Measurements from ENCODE around the gene SNN.

SNN gene

DNA sequence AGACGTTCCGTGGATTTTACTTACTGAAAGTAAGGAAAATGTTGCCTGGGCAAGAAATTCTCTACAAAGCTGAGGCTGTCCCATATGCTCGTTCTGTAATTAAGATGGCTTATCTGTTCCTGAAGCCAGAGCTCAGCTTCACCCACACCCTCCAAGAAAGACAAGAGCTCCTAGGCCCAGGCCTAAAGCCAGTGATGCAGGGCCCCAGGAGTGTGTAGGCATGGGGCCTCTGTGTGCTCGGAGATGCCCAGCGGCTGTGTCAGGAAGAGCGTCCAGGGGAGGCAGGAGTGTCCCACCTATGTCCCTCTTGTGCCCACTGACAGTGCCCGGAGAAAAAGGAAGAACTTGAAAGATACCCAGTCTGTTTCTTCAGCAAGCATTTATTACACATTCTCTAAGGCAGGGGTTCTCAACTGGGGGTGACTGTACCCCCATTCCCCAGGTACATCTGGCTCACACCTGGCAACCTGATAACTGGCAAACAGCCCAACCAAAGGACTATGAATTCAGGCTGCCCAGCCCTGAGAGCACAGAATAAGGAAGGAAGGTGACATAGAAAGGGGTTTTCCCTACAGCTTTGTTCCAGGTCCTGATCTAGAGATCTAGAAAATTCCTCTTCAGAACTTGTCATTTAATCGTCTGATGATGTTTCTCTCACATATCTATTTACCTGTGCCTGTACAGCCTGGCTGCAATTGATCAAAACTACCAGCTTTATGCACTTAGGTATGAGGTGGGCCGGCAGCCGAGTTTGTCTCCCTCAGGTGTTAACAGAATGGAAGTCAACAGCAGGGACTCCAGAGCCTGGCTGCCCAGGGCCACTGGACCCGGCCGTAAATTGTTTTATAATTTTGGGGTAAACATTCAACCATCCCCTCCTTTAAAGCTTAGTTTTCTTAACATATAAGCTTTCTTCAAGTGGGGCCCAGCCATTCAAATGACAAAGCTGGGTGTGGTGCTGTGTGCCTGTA is 12.0 kb downstream of the SNN start:
- no peak for DNase-seq (ENCODE audit: low spot score)

DNA sequence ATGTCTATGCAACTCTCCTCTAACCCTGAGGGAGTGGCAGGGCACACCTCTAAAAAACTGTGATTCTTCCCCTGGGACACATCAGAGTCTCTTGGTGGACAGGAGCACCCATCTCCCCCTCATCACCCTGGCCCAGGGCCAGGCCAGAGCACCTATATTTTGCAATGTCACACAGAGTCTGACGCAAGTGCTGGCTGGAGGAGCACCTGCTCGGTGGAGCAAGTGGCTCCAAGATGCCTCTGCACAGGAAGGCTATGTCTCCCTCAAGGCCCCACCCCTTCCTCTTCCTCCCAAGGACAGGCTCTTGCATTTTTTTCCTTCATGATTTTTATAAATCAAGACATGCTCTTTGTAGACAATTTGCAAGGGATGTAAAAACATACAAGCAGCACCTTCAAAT is 13.3 kb downstream of the SNN start:
- DNase-seq (ENCODE audit: low spot score): no peak

DNA sequence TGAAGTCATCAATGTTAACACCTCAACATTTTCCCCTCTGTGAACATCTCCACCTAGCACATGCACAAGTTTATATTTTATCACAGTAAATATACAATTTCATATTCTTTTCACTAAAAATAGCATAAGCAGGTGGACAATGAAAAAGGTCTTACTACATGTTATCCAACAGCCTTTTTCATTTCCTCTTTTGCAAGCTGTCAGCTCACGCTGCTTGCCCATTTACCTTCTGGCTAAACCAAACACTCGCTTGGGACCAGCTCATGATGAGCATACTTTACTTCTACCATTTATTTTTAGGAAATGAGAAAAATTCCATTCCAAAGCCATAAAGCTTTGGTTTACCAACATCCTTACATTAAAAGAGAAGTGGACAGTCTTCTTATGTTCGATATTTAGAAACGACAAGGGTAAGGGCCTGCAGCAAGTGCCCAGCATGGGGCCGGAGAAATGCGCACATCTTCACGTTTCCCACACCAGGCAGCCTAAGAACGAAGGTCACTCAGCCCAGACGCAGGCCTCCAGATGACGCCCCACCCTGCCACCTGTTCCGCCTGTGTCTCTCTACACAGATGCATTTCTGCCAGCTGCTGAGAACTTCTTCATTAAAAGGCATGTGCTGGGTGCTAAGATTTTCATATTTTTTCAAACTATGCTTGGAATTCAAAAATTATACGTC is 13.9 kb downstream of the SNN start:
- no peak for DNase-seq (ENCODE audit: low spot score)

DNA sequence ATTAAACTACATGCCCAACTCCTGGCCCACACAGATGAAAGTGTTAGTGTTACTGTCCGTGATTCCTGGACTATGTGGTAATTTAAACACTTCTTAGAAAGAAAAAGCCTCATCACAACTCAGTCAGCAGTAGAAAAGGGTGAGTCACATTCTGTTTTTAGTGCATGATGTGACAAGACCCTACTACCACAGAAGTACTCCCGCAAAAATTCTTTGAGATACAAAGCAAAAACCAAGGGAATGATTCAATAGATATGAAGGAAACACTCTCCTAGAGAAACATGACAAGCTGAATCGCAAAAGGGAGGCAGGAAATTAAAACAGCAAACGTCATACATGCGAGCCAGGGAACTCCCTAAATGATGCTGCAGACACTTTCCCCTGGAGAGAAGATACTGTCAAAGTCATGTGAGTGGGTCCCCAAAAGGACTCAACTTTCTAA is 14.4 kb downstream of the SNN start:
- no peak for DNase-seq (ENCODE audit: low spot score)

DNA sequence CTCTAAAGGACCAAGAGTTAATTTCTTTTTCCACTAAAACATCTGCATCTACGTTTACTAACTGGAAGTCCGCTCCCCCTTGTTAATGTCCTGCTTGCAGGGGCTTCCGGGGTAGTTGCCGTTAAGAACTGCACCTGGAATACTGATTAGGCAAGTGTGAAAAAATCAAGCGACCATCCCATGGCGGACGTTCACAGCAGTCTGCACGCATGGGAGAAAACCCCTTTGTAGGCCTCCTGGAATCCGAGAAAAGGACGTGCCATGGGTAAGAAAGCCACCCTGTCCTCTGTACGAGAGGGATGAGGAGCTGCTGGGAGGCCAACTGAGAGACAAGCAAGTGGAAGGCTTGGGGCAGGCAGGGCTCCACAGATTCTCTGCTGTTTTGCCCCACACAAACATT is 14.9 kb downstream of the SNN start:
- no peak for DNase-seq (ENCODE audit: low spot score)

DNA sequence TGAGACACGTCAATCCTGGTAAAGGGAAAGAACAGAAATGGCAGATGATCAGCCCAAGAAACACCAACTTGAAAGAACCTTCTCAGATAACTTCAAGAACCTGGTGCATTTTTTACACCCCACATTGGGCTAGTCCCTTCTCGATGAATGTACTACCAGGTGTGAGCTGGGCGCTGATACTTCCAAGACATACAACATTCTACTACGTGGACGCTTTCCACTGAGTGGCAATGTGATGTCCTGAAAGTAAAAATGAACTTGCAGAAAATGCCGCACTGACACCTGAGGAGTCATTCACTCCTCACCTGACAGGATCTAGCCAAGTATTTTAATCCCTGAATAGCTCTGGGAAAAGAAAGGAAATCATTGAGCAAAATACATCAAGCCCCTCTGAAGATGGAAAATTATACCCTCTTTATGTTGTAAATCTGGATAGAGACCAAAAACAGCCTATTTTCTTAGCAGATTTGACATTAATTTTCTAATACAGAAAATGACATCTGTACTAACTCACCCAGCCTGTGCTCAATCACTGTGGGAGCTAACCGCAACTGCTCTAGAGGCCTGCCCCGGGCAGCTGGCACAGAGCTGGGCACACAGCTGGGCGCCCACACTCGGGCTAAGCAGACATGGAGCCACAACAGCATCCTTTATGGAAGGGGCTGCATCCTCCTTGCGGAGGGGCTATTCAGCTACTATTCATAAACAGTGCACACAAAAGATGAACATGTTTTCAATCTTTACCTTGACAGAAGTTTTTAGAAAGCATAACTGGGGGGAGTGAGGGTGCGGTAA is 16.2 kb downstream of the SNN start:
- no peak for DNase-seq (ENCODE audit: low spot score)

DNA sequence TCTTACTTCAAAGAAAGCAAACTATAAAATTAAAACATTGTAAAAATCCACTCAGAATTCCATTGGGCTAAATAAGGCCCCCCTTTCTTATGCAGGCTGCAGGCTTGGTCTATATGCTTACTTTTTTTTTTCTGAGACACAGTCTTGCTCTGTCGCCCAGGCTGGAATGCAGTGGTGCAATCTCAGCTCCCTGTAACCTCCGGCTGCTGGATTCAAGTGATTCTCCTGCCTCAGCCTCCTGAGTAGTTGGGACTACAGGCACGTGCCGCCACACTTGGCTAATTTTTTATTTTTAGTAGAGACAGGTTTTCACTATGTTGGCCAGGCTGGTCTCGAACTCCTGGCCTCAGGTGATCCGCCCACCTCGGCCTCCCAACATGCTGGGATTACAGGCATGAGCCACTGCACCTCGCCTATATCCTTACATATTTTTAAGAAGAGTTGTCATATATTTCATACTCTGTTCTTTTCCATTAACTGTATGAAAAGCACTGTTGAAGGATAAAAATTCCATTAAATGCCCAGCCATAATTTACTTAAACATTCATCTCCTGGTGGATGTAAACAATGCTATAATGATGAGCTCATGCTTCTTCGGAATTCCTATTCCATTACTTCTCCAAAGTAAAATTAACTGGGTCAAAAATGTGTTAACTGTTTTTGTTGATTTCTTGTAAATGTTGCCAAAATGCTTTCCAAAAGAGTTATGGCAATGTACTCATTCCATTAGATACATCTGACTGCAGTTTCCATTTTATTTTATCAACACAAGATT is 17.8 kb downstream of the SNN start:
- DNase-seq (ENCODE audit: low spot score): no peak

DNA sequence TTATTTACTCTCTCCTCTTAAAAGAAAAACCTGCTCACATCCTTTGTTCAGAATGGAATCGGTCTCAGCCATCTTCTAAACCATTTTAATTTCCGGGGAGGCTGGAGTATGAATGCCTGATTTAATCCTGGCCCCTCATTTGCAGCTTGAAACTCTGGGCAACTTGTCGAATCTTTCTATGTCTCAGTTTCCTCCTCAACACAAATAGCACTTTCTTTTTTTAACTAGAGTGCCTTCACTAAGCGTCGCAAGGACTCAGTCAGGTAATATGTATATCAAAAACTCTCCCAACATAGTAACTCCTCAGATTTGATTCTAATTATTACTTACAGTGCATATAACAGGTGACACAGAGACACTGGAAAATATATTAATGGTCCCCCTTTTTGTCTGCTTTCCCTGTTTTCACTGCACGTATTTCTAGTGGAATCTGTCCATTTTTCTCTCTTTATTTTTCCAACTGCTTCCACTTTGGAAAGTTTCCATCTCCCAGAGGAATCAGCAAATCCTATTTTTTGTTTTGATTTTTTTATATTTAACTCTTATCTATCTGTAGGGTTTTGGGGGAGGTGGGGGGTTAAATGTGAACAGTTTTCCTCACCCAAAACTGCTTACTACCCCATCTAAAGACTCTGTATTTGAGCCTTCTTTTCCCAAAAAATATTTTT is 18.6 kb downstream of the SNN start:
- DNase-seq (ENCODE audit: low spot score): no peak

DNA sequence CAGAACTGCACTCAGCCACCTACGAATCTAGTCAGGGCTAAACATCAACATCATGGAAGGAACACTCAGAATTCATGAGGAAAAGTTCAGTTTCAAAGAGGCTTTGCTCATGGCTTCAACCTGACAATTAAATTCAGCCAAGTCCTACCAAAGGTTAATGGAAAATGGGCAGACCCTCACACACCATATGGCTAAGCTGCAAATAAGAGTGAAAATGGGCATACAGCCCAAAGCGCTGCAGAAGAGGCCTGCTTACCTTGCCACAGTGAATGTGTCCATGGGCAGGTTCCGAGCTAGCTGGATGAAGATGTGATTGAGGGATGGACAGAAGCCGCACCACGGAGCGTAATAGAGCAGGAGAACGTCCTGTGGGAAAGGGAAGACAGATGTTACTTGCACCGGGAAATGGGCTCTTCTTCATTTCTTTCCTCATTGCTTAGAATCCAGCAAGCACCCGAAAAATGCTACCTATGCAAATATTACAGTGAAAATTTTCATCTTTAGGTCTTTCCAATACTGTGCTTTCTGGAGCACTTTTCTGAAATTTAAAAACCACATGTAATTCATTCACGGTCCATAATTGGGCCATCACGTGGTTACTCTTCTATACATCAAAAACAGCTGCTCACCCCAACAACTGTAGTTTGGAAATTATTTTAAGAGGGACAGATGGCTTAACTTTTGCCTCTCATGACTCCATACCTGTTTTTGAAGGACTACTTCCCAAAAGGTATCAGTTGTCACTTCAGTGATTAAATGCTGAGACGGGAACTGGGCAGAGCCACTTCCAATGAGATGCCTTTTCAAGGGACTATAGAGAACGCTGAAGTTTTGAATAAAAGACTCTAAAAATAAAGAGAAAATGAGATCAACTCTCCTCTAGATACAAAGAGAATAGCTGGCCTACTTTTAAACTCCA is 19.6 kb downstream of the SNN start:
- DNase-seq (ENCODE audit: low spot score): no peak

DNA sequence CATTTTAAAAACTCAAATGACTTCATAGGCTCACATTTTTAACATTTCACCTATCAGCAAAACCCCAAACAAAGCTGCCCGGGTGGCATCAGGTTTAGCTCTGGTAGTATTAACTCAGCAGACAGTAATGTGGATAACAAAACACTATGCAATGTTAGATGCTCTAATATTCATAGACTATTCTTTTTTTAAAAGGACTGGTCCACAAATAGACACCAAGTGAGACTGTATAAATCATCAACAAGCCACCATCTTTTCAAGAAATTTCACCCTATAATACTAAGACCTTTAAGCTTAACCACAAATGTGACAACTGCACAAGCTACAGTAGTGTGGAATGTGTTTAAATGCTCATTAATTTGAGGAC is 20.2 kb downstream of the SNN start:
- DNase-seq (ENCODE audit: low spot score): no peak

DNA sequence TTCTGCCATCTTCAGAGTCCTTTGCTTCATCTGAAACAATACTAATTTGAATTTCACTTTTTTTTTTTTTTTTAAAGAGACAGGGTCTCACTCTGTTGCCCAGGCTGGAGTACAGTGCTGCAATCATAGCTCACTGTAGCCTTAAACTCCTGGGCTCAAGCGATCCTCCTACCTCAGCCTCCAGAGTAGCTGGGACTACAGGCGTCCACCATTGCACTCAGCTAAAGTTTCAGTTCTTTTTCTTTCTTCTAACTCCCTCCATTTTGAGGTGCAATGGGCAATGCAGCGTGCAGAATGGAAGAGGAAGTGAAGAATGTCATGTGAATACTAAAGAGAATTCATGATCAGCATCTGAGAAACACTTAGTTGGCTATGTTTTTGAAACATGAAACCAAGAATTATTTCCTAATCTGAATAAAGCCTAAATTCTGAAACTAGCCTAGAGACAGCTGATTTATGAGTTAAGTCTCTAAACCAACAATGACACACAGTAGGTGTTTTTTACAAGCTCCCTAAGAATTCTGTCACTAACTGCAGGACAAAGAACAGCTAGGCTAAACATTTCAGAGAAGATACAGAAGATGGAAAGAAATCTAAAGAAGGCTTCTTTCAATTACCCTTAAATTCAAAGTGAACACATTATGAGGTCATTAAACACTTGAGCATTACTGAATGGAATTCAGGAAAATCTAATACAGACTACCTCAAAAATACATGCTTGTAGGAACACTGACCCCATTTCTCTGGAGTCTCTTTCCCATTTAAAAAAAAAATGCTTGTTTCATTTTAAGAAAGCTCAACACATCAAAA is 21.0 kb downstream of the SNN start:
- DNase-seq (ENCODE audit: low spot score): no peak

DNA sequence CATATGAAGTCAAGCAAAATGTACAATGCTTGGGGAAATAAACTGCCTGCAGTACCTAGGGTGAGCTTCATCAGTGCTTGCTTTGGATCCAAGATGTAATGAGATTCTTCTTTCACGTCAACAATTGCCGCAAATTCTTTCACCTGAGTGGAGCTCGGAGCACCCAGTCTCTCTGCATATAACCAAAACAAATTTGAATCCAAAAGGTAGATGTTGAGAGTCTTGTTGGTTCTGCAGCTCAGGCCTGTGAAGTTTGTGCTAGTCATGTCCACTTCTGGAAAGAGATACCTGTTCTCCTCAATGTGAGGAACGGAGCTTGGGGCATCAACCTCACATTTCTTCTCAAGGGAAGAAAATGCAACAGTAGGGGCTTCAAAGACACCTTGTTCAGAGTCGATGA is 23.0 kb downstream of the SNN start:
- no peak for DNase-seq (ENCODE audit: low spot score)

DNA sequence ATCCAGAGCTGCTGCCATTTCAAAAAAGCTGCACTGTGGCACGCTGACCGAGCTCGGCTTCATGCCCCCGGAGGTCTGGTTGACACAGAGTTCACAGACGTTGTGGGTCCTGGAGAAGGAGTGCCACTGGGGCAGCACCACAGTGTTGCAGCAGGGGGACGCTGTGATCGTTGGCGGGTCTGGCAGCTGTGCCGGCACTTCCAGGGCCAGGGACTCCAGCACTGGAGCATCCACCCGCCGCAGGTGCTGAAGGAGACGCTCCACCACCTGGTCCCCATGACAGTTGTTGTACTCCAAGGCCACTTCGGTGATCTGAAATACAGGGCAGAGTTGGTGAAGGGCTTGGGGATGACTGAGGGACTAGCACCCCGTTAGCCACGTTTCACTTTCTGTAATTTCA is 23.5 kb downstream of the SNN start:
- no peak for DNase-seq (ENCODE audit: low spot score)

DNA sequence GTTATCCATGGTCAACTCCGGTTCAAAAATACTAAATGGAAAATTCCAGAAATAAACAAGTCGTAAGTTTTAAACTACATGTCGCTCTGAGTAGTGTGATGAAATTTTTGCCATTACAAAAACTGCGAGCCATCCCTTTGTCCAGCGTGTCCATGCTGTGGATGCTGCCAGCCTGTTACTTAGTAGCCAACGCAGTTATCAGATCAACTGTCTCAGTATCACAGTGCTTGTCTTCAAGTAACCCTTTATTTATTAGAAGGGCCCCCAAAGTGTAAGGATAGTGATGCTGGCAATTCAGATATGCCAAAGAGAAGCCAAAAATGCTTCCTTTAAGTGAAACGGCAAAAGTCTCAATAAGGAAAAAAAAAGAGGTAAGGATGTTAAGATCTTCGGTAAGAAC is 23.9 kb downstream of the SNN start:
- no peak for DNase-seq (ENCODE audit: low spot score)

DNA sequence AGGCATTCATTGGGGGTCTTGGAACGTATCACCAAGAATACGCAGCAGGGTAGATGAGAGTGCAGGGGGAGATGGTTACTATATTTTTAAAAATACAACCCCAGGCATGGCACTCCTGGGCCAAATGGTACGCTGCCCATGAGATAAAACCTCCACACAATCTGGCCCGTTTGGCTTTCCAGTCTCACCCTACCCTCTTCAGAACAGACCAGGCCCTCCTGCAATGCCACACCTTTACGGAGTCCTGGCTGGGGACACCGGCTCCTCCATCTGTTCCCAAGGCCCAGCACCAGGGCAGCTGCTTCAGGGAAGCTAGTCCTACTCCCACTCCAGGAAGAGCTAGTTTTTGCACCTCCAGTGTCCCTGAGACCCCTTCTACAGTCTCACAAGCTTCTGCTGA is 24.4 kb downstream of the SNN start:
- DNase-seq (ENCODE audit: low spot score): no peak

DNA sequence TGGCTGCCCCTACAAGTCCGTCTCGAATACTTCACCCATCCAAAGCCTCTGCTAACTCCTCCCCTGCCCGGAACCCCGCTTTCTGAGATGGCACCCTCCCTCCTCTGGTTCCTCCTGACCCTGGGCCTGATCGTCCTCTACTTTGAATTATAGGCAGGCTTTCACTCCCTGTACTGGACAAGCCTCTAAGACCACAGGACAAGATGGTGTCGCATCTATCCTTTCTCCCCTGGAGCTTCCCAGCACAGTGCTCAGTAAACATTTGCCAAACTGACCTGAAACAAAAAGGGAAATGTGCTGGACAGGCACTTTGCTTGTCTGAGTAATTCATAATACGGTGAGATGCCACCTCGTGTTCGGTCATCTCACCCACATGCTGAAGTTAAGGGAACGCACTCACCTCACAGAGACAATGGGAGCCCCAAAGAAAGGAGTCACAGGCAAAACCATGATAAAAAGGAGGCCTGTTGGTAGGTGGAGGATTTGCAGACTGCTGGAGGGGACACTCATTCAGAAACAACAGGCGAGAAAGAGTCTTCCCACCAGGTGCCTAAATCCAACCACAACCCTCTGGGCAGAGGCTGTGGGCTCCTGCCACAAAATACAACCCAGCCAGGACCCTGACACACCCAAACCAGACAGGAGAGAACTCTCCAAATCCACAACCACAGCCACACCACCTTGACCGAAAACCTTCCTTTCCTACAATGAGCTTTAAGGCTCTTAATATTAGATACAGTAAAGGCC is 28.2 kb downstream of the SNN start:
- no peak for DNase-seq (ENCODE audit: low spot score)

DNA sequence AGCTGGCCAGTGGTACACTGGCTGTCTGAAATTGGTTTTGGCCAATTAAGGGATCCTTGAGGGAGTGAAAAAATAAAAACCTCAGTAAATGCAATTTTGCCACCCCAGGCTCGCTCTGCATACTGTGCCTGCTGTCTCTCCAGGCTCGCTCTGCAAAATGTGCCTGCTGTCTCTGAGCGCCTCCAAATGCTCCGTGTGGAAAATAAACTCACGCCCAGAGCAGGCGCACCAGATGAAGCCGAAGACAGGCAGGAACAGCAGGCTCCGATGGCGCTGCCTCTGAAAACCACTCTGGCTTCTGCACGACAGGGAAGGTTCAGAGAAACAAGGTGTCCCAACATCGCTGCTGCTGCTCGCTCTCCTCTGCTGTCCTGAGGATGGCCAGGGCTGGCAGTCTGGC is 29.1 kb downstream of the SNN start:
- DNase-seq (ENCODE audit: low spot score): no peak

DNA sequence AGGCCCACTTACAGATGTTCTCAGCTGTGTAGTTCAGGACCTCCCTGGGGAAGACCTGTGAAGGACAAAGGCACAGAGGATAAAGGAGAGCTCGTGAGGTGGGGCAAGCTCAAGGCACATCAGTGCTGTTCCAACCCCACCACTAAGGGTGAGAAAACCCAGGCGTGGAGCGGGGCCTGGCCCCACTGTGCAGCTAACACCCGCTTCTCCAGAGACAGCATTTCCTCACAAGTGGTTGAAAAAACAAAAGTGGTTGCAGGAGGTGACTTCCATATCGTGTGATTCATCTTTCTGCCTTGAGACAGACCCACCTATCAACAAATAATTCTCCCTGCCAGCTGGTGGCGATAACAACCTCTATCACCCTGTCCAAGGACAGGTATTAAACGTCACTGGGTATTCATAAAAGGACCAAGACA is 30.0 kb downstream of the SNN start:
- DNase-seq (ENCODE audit: low spot score): no peak
